GM06990 (cell line): ENCODE results near the gene KRT79.

Experiments
- DNase-seq: peaks from one replicate; pipeline ENCODE4 v3.0.0-alpha.2; 2011; ENCODE audit not compliant: insufficient read length; ENCODE audit errors: extremely low read depth
- H3K27me3 ChIP-seq: replicated peaks from 2 replicates; pipeline ENCODE4 v1.6.0; 2011; ENCODE audit warnings: low read length; ENCODE audit not compliant: control insufficient read depth, insufficient read depth
- H3K36me3 ChIP-seq: 2 replicates; pipeline ENCODE4 v1.5.1; 2011; ENCODE audit warnings: low read length; ENCODE audit not compliant: control insufficient read depth, insufficient read depth
- H3K4me3 ChIP-seq: replicated peaks from 2 replicates; pipeline ENCODE4 v1.5.1; 2011; ENCODE audit warnings: low read depth, mild to moderate bottlenecking, control low read depth, low read length
- CTCF ChIP-seq: IDR thresholded peaks from 2 replicates; pipeline ENCODE4 v1.5.1; 2011; ENCODE audit warnings: low read length, control low read depth, mild to moderate bottlenecking, inconsistent platforms; ENCODE audit not compliant: insufficient read depth, poor library complexity, severe bottlenecking

Gene KRT79

GRCh38 chr12:52788192-52788875 lies 45.8 kb downstream of the KRT79 start:
- DNase-seq, result no peak
- Histone ChIP-seq H3K27me3 (no peaks in the 10 kb centered on the region; the same call in 1 of the 2 replicates), H3K36me3 (no peaks in the 10 kb centered on the region), H3K4me3 (no peak overlapping the region)
- no peak for TF ChIP-seq CTCF

GRCh38 chr12:52787324-52788191 lies 46.6 kb downstream of the KRT79 start:
- no peaks in the 10 kb centered on the region; the same call in 1 of the 2 replicates for H3K27me3 ChIP-seq
- no peak overlapping the region for H3K4me3 ChIP-seq
- DNase-seq, result no peak
- H3K36me3 ChIP-seq, result no peaks in the 10 kb centered on the region
- TF ChIP-seq CTCF, result no peak

- H3K27me3 ChIP-seq, result no peaks in the 10 kb centered on the region
- TF ChIP-seq CTCF, result no peak
- no peak for DNase-seq
- H3K4me3 ChIP-seq, result no peak overlapping the region
- H3K36me3 ChIP-seq, result no peaks in the 10 kb centered on the region
Measured at GRCh38 chr12:52784909-52785308, 49.2 kb downstream of the KRT79 start.

- no peaks in the 10 kb centered on the region for H3K36me3 ChIP-seq
- no peak for DNase-seq
- H3K4me3 ChIP-seq, result no peak overlapping the region
- H3K27me3 ChIP-seq, result no peaks in the 10 kb centered on the region
- TF ChIP-seq CTCF, result no peak
Measured at GRCh38 chr12:52783563-52784316, 50.4 kb downstream of the KRT79 start.

- no peaks in the 10 kb centered on the region for H3K27me3 ChIP-seq
Measured at GRCh38 chr12:52782502-52782901, 51.6 kb downstream of the KRT79 start.

More at GRCh38 chr12:52782502-52782901, 51.6 kb downstream of the KRT79 start:
- no peak for DNase-seq
- no peaks in the 10 kb centered on the region for H3K36me3 ChIP-seq
- no peak for TF ChIP-seq CTCF
- H3K4me3 ChIP-seq, result no peak overlapping the region
